Hematopoietic multipotent progenitor cell treated with erythropoietin and hydrocortisone succinate and interleukin-3 and kit ligand, for 8 days (in vitro differentiated cells): ENCODE results near the gene ADRA2A.
A peak's percentile ranks its signal among the peaks of the same experiment; 100 is the strongest.

Source experiments
- DNase-seq: peaks from one replicate; pipeline ENCODE4 v3.0.0-alpha.2; 2015

Gene ADRA2A

GRCh38 chr10:111084366-111085255 lies 7.8 kb downstream of the ADRA2A start:
- DNase-seq: no peak

- no peak for DNase-seq
Measured at GRCh38 chr10:111085690-111086353, 9.0 kb downstream of the ADRA2A start.

GRCh38 chr10:111086574-111086973 lies 9.7 kb downstream of the ADRA2A start:
- no peak for DNase-seq

DNA sequence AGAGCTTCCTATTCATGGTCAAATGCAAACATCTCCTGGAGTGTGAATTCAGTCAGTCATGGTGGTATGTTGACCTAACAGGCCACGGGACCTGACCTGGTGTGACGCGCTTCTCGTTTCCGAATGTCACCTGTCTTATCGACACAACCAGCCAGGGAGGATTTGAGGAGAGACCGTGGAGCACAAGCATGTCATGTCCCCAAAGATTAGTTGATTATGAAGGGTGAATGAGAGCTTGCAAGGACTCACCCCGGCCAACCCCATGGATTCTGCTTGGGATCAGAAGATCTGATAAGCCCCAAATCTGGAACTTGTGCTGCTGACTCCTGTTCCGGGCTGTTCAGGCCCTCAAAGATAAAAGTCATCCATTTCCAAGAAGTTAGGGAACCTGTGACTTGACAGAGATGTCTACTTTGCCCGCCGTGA lies 10.5 kb downstream of the ADRA2A start:
- DNase-seq: no peak

DNA sequence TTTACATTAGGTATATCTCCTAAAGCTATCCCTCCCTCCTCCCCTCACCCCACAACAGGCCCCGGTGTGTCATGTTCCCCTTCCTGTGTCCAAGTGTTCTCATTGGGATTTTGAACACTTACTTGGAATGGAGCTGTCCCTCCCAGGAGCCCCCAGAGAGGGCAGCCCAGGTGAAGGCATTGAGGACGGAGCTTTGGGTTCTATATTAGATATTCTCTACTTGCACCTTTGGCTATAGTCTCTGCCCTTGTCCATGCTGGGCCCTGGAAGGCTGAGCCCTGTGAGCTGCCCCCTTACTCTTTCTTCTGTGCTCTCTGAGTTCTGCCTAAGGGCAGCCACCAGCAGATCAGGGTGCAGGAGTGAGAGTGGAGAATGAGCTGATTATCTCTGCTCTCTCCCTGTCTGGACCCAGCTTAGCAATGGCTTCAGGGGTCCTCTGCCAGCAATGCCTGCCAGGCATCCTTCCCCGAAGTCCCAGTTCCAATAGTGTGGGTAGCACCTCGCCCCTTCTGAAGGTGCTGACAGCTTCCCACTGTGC lies 11.2 kb downstream of the ADRA2A start:
- no peak for DNase-seq

GRCh38 chr10:111089293-111089692 lies 12.5 kb downstream of the ADRA2A start:
- no peak for DNase-seq

DNA sequence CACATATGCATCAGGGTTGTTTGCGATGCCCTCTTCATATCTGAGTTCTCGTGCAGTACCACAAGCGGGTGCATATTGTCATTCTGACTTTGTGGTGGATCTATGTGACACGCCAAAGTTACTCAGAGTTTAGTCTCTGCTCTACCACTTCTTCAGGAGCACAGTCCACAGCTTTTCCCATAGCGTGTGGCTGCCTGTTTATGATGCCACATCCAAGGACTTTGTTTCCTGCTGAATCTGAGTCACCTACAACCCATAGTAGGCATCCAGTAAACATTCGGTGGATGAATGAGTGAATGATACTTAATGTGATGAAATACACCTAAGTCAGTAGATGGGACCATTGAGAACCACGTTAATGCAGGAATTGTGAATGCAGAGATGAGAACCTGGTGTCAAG lies 15.0 kb downstream of the ADRA2A start:
- no peak for DNase-seq

DNA sequence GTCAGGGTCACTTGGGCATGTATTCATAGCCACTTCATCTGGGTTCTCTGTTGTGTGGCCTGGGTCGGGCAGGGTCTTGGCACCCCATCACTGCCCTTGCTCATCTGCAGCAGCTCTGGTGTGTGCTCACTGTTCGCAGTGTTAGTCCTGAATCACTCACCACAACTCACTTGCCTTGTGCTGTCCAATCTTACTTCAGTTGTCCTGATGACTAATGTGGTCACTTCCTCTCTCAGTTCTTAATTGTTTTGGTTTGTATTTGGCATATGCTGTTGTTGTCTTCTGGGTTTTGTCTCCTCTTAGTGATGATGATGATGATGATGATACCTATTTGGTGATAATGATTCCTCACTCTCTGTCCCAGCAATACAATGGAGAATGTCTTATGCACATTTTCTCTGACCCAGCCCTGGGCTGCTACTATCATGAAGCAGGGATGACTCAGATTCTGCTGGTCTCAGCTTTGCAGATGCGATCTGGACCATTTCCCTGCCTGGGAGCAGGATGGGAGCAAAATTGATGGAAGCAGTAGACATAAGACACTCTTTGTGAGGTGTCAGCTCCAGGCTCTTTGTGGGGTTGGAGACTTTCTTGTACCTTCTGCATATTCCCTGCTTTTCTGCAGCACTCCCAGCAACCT lies 17.0 kb downstream of the ADRA2A start:
- DNase-seq: no peak

DNA sequence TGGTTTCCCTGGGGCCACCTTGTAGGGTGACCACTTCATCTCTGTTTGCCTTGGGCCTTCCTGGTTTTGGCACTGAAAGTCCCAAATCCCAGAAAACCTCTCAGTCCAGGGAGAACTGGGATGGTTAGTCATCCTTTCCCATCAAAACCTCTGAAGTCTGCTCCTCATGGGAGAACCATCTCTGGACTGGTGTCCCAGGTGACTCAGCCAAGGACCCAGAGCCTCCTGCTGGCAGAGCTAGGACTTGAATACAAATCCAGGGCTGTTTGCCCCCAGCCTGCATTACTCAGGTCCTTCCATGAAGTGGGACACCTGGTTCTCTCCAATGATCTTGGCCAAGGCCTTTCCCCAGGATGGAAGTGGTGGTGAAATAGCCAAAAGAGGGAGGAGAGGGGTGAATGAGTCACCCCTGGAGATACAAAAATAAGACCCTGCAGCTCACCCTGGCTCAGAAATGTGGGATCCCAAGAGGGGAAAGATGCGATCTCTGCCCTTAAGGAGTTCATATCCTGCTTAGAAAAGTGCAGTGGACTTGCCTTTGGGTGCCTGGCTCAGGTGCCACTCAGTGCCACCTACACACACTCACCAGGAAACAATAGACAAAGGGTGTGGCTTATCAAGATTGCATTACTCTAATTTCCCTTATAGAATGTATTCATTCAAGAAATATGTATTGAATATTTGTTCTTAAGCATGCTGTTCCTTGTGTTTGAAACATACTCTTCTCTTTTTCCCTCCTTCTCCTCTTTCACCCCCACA lies 22.0 kb downstream of the ADRA2A start:
- DNase-seq: peak; percentile 13

- no peak for DNase-seq
Measured at GRCh38 chr10:111100198-111100597, 23.4 kb downstream of the ADRA2A start.

DNA sequence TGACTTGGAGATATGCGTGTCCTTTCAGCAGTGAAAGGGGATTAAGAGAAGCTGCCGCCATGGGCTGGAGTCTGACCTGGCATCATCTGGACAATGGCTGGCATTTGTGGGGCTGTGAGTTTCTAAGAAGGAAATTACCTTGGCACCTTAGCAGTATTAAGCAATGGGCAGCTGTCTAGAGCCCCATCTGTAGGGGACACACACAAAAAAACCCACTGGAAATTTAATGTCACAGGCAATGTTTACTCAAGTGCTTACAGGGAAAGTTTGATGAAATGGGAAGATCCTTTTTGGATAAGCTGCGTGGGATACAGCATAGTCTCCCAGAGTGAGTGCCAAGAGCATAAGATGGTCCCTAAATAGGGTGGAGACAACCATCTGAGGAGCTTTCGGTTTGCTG lies 25.0 kb downstream of the ADRA2A start:
- no peak for DNase-seq

GRCh38 chr10:111102359-111102837 lies 25.6 kb downstream of the ADRA2A start:
- no peak for DNase-seq

DNA sequence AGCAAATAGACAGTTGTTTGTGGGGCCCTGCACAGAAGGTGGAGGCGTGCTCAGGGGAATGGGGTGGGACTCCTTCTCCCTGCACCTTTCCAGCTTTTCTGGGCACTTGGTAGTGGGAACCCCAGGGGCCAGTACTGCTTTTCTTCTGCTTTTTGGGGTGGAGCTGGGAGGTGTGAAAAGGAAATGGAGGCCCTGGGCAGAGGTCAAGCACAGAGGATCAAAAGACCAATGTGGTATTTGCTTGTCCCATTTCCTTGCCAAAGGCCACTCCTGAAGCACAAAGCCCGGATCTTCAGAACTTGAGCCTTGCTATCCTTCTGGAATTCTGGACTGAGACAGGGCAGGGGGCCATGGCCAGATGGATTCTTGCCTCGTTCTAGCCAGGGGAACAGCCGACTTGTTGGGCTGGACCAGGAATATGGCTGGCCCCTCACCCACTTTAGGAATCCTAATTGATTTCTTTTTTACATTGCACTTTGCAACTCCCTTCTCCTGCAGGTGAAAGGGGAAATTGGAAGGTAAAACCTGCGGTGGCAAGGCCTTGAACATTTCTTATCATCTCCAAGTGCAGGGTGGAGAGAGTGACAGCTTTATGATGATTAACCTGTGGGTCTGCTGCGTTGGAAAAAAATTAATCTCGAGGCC lies 26.5 kb downstream of the ADRA2A start:
- DNase-seq: no peak

GRCh38 chr10:111104811-111105210 lies 28.0 kb downstream of the ADRA2A start:
- no peak for DNase-seq

DNA sequence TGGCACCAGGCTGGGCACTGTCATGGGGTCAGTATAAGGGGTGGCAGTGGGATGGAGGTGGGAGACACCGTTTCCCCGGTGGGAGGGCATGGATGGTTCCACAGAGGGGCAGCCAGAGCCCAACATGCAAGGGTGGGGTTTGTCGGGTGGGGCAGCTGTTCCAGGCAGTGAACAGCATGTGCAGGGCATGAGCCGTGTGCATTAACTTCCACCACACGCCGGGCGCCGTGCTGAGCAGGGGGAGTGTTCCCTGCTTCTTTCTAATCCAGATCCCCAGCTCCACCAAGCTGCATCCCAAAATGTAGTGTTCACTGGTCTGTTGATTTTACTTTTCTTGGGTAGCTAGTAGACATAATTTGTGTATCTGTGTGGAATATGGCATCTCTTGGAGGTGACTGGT lies 29.3 kb downstream of the ADRA2A start:
- no peak for DNase-seq

DNA sequence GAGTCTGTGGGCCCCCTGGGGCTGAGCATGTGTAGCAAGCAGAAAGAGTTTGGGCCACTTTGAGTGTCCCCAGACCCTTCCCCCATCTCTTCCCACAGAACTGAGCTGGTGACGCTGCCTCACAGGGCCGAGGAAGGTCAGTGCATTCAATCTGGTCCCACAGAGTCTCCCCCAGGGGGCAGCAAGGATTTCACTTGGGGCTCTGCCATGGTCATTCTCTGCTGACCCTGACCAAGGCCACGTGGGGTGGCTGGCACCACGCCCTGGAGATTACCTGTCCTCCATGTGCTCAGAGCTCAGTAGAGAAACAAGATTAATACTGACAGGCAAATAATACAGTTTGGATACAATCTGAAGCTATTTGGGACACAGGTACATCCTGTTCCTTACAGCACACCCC lies 30.2 kb downstream of the ADRA2A start:
- DNase-seq: no peak

GRCh38 chr10:111107846-111108245 lies 31.0 kb downstream of the ADRA2A start:
- no peak for DNase-seq

GRCh38 chr10:111108441-111108840 lies 31.6 kb downstream of the ADRA2A start:
- no peak for DNase-seq

DNA sequence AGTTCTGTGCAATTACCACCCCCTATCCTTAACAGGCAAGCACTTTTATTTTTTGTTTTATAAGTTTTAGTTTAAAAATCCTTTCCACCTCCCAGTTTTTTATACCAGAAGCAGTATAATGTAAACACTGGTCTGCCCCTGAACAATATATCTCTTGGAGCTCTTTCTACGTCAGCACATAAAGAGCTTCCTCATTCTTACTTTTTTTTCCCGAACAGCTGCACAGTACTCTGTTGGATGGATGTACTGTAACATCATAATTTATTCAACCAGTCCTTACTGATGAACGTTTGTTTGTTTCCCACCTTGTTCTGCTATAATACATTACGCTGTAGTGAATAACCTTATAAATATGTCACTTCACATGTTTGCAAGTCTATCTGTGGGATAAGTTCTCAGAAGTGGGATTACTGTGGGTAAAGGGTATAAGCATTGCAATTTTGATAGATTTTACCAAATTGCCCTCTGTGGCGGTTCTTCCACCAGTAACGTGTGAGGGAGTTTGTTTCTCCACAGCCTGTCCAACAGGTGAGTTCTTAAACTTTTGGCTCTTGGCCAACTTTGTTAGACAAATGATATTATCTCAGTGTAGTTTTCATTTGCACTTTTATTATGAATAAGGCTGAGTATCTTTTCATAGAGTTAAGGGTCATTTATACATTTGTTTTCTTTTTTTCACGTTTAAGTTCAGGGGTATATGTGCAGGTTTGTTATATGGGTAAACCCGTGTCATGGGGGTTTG lies 32.8 kb downstream of the ADRA2A start:
- DNase-seq: no peak

DNA sequence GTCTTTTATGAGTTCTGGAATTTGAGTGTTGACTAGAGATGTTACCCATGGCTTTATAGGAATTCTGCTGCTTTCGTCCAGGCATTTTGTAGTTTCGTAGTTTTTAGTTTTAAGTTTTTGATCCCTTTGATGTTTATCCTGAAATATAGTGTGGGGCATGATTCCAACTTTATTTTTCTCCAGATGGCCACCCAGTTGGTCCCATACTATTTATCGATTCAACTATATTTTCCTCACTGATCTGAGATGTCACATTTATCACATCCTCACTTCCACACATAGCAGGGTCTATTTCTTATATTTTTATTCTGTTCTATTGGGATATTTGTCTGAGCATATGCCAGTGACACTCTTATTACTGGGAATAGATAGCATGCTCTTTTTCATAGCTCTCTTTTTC lies 33.9 kb downstream of the ADRA2A start:
- no peak for DNase-seq

DNA sequence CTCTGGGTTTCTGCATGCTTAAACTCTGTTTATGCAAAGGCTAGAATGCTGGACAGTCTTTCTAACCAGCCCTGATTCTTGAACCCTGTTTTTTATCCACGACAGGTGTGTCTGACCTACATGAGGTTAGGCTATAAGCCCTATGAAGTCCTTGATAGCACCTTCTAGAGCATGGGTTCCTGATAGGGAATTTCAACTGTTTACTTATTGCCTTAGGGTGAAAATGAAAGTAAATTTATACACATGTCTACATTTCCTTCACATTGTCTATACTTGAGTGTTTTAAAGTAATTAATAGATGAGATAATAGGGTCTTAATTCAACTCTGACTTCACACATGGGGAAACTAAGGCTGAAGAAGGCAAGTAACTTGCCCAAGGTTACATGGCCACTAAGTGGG lies 35.5 kb downstream of the ADRA2A start:
- DNase-seq: no peak
